Fibroblast of pulmonary artery (primary cell): Measurements from ENCODE around the gene SMARCD3.

Source experiments
- DNase-seq: peaks from one replicate; pipeline ENCODE4 v3.0.0-alpha.2; 2010; ENCODE audit warnings: low read depth
- H3K4me3 ChIP-seq: replicated peaks from 2 replicates; pipeline ENCODE4 v1.5.1; 2011; ENCODE audit warnings: low read depth, mild to moderate bottlenecking, control low read depth, low read length, moderate library complexity
- TF ChIP-seq, protein P1 (sequence below): IDR thresholded peaks from 2 replicates; pipeline ENCODE4 v1.5.1; 2011; ENCODE audit warnings: mild to moderate bottlenecking, control low read depth, low read length, inconsistent platforms; ENCODE audit errors: missing control alignments

Gene SMARCD3

DNA sequence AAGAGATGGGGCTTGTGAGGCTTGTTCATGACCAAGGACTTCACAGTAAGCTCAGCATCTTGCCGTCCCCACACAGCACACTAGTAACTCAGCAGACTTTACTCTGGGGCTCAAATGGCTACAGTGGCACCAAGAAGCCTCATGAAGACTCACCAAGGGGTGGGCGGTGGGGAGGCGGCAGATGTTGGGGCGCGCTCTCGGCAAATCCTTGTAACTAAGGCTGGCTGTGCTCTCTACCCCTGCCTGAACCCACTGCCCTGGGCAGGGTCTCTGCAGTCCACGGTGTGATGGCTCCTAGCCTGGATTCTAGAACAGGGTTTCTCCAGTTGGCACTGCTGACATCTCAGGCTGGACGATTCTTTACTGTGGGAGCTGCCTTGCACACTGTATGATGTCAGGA lies 12.4 kb upstream of the SMARCD3 start:
- H3K4me3 ChIP-seq, result no peak overlapping the region
- DNase-seq, result no peak
- TF ChIP-seq, protein P1, sequence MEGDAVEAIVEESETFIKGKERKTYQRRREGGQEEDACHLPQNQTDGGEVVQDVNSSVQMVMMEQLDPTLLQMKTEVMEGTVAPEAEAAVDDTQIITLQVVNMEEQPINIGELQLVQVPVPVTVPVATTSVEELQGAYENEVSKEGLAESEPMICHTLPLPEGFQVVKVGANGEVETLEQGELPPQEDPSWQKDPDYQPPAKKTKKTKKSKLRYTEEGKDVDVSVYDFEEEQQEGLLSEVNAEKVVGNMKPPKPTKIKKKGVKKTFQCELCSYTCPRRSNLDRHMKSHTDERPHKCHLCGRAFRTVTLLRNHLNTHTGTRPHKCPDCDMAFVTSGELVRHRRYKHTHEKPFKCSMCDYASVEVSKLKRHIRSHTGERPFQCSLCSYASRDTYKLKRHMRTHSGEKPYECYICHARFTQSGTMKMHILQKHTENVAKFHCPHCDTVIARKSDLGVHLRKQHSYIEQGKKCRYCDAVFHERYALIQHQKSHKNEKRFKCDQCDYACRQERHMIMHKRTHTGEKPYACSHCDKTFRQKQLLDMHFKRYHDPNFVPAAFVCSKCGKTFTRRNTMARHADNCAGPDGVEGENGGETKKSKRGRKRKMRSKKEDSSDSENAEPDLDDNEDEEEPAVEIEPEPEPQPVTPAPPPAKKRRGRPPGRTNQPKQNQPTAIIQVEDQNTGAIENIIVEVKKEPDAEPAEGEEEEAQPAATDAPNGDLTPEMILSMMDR, result no peak

DNA sequence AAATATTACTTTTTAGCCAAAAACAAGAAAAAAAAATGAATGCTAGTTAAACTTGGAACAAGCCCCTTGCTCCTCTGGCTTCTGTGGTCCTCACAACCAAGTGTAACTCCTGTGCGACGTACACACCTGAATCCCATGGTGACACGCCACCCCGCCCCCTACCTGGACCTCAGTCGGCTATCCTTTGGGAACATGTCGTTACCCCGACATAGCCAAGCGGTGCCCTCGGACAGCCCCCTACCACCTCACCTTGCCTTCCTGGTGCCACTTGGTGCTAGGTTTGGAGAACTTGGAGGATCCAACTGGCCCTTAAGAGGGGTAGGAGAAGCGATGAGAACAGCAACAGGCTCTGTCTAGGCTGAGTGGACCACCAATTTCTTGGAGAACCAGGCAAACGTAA lies 12.0 kb upstream of the SMARCD3 start:
- TF ChIP-seq, protein P1, result no peak
- no peak for DNase-seq
- no peak overlapping the region for H3K4me3 ChIP-seq

DNA sequence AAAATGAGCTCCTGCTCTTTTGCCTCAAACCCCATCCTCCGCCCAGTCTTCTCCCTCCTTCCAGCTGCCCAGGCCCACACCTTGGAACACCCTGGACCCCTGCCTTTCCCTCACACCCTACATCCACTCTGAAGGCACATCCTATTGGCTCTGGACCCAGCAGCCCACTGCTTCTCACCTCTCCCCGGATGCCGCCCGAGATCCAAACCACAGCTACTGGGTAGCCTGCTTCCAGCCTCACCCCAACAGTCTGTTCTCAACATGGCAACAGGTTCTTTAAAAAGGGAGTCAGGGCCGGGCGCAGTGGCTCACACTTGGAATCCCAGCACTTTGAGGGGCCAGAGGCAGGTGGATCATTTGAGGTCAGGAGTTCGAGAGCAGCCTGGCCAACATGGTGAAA lies 9.5 kb upstream of the SMARCD3 start:
- TF ChIP-seq, protein P1, result no peak
- DNase-seq, result no peak
- no peak overlapping the region for H3K4me3 ChIP-seq

DNA sequence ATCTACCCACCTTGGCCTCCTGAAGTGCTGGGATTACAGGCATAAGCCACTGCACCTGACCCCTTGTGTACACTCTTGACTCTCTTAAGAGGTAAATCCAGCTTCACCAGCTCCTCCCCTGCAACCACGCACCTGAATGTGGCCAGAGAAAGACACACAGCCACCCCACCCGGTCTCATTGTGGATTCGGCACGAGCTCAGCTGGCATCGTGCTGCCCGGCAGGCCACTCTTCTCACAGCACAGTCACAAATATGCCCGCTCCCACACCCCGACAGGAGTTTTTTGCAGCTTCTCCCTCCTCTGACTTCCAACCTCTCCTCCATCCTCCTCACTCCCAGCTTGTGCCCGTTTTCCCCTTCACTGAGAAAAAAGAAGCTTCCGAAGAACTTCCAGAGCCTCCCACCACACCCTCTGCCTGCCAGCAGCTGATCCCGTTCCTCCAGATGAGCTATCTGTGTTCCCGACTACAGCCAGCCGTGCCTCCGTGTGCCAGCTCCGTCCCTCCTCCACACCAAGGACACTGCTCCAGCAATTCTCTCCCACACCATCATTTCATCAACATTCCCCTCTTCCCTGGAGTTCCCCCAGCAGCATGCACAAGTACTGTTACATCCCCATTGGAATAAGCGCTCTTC lies 8.0 kb upstream of the SMARCD3 start:
- DNase-seq, result peak; percentile 29
- TF ChIP-seq, protein P1, result no peak
- no peak overlapping the region for H3K4me3 ChIP-seq

DNA sequence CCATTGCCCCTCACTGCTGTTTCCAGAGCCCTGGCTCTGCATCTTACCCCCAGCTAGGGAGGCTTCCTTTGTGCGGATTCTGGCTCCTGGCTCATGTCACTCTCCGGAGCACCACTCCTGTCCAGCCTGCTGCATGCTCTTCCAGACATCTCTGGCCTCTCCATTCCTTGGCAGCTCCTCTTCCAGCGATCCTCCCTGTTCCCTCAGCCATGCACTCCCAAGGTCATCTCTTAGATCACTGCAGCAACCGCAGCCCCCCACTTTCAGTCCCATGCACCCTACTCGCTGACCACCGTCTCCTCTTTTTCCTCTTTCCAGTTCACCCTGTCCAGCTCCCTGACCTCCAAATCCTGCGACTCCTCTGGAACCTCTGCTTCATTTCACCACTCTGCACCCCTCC lies 6.9 kb upstream of the SMARCD3 start:
- no peak overlapping the region for H3K4me3 ChIP-seq
- TF ChIP-seq, protein P1, result no peak
- no peak for DNase-seq

DNA sequence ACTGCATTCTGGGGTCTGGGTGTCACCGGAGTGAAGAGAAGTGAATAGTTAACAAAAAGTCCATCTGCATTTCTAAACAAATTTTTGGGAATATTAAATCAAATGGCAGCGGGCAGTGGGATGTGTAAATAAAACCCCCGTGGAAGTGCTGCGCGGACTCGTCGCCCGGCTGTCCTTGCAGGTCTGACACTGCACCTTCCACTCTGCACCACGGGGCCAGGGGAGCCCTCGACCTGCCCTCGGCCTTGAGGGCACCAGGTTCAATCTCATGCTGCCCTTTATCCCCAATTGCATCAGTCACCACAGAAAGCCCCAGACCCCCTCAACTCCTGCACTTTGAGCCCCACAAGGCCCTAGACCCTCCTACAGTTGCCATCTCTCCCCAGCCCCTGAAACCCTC lies 6.4 kb upstream of the SMARCD3 start:
- TF ChIP-seq, protein P1, result no peak
- H3K4me3 ChIP-seq, result no peak overlapping the region
- no peak for DNase-seq

DNA sequence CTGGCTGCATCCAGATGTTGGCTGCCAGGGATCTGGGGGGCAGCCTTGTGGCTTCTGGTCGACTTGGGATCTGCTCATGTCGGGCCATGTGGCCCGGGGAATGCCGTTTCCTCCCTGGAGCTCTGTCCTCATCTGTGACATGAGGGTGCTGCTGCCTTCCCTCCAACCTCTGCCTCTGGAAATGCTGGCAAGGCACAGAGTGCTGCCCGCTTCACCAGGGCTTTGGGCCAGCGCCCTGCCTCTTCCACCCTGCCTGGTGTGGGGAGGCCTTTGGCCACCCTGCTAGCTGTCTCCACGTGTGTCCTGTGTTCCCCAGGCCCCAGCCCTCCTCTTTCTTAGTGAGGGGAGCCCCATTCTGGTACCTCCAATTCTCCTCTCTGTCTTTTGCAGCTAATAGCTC lies 5.8 kb upstream of the SMARCD3 start:
- TF ChIP-seq, protein P1, result no peak
- DNase-seq, result no peak
- no peak overlapping the region for H3K4me3 ChIP-seq
